Breast epithelium (tissue), 4 donors: Measurements from ENCODE around the gene TAAR2. TPM values are rescaled to one million over a fixed set of nuclear protein-coding genes. Genes with fewer than 3 reads are reported as not detected.

ENCODE experiments used
- DNase-seq, 2 donors: peaks; one replicate each; pipeline ENCODE4 v3.0.0-alpha.2; 2019; ENCODE audit warnings: low spot score in 2 of 2
- H3K27ac ChIP-seq, 2 donors: fragments of 200-600 bp; sonication (generic) in 1 of 2; one replicate each; pipeline ENCODE4 v1.5.1; 2016 to 2019; ENCODE audit warnings: mild to moderate bottlenecking in 1 of 2
- H3K27me3 ChIP-seq, 2 donors: fragments of 200-600 bp; sonication (generic) in 1 of 2; one replicate each; pipeline versions ENCODE4 v1.5.1 to v1.6.0; 2017 to 2019; ENCODE audit warnings: control low read depth in 1 of 2, mild to moderate bottlenecking in 1 of 2
- H3K36me3 ChIP-seq: fragments of 200-600 bp; one replicate; pipeline ENCODE4 v1.5.1; 2019
- H3K4me1 ChIP-seq, 2 donors: fragments of 200-600 bp; sonication (generic); one replicate each; pipeline ENCODE4 v1.5.1; 2016 to 2019; ENCODE audit warnings: control low read depth in 1 of 2
- H3K4me3 ChIP-seq, 3 donors: fragments of 200-600 bp; sonication (generic); 1 replicate in 2 of 3; 2 replicates in 1 of 3; pipeline ENCODE4 v1.5.1; 2016 to 2019; ENCODE audit warnings: mild to moderate bottlenecking in 3 of 3, moderate library complexity in 2 of 3
- H3K9me3 ChIP-seq, 2 donors: fragments of 200-600 bp; sonication (generic) in 1 of 2; one replicate each; pipeline ENCODE4 v1.5.1; 2016 to 2019; ENCODE audit warnings: control low read depth in 1 of 2
- POLR2A ChIP-seq: fragments of 450-650 bp; IDR thresholded peaks from one replicate; pipeline ENCODE4 v1.6.1; 2016; ENCODE audit warnings: antibody characterized with exemption, mild to moderate bottlenecking, moderate library complexity
- POLR2AphosphoS5 ChIP-seq, 3 donors: sonication (generic); formaldehyde crosslinking; IDR thresholded peaks; one replicate each; pipeline ENCODE4 v1.6.1; 2017; ENCODE audit warnings: antibody characterized with exemption in 3 of 3
- intact Hi-C: fragments of 100-400 bp; cut with DNase I; formaldehyde crosslinking; loops from one replicate; pipeline ENCODE4 v1.15.1; 2023; ENCODE audit warnings: low total_unique reads
- total RNA-seq, 3 donors: library from RNA; depleted of rRNA; stranded (reverse); fragments of >200 nt; gene quantifications; one replicate each; pipeline ENCODE4 v1.1.0, GENCODE V29; 2016
- TF ChIP-seq, protein P1 (sequence below), 3 donors: fragments of 450-650 bp; IDR thresholded peaks; one replicate each; pipeline ENCODE4 v1.5.1; 2016 to 2017; ENCODE audit warnings: antibody characterized with exemption in 3 of 3, mild to moderate bottlenecking in 3 of 3, moderate library complexity in 3 of 3

TAAR2 gene
- total RNA-seq, 3 donors from 2014 or later = not detected

DNA sequence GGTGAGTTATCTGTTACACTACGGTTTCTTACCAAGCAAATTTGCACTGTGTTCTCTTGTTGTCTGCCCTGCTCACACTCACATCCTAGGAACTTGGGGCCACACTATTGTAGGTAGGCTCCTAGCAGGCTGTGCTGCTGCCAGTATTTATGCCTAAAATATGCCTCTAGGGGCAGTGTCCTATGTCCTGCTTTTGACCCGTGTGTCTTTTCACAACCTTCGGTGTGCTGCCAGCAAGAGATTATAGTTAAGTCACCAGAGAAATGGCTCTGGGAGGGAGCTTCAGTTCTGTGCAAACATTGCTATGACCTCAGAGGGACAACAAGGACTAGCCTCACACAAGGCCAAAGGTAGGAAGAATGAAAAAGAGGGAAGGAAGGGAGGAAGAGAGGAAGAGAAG is 25.6 kb downstream of the TAAR2 start:
- no peaks in the 10 kb centered on the region for H3K9me3 ChIP-seq
- TF ChIP-seq, protein P1, sequence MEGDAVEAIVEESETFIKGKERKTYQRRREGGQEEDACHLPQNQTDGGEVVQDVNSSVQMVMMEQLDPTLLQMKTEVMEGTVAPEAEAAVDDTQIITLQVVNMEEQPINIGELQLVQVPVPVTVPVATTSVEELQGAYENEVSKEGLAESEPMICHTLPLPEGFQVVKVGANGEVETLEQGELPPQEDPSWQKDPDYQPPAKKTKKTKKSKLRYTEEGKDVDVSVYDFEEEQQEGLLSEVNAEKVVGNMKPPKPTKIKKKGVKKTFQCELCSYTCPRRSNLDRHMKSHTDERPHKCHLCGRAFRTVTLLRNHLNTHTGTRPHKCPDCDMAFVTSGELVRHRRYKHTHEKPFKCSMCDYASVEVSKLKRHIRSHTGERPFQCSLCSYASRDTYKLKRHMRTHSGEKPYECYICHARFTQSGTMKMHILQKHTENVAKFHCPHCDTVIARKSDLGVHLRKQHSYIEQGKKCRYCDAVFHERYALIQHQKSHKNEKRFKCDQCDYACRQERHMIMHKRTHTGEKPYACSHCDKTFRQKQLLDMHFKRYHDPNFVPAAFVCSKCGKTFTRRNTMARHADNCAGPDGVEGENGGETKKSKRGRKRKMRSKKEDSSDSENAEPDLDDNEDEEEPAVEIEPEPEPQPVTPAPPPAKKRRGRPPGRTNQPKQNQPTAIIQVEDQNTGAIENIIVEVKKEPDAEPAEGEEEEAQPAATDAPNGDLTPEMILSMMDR (IDR thresholded peaks at IDR 0.05) = no peak
- TF ChIP-seq POLR2AphosphoS5 (IDR thresholded peaks at IDR 0.05) (no peak), POLR2A (no peak)
- H3K27ac ChIP-seq = no peak overlapping the region
- intact Hi-C loops = no loop called here
- H3K27me3 ChIP-seq = no peaks in the 10 kb centered on the region
- H3K4me3 ChIP-seq = no peak overlapping the region
- no peaks in the 10 kb centered on the region for H3K36me3 ChIP-seq
- no peaks in the 10 kb centered on the region for H3K4me1 ChIP-seq
- DNase-seq = no peak

DNA sequence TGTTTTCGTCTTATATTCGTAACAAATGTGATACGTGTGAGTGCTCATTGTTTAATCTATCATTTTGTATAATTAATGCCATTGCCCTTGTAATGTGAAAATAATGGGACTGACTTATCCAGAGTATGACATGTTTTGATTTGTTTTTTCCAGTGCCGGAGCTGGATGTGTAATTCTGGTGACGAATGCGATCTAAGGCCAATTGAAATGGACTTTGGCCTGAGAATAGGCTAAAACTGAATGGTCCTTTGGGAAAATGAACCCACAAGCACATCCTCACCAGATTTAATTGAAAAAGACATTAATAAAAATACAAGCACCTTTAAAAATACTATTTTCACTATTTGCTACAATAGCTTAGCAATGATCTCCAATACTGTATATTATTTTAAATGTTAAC is 27.9 kb downstream of the TAAR2 start:
- no peak overlapping the region for H3K27ac ChIP-seq
- H3K36me3 ChIP-seq = no peaks in the 10 kb centered on the region
- H3K9me3 ChIP-seq = no peaks in the 10 kb centered on the region
- no peak for DNase-seq
- no peaks in the 10 kb centered on the region for H3K27me3 ChIP-seq
- H3K4me1 ChIP-seq = no peaks in the 10 kb centered on the region
- intact Hi-C loops = no loop called here
- TF ChIP-seq POLR2A (no peak), POLR2AphosphoS5 (IDR thresholded peaks at IDR 0.05) (no peak)
- TF ChIP-seq, protein P1 (IDR thresholded peaks at IDR 0.05) = no peak
- no peak overlapping the region for H3K4me3 ChIP-seq

DNA sequence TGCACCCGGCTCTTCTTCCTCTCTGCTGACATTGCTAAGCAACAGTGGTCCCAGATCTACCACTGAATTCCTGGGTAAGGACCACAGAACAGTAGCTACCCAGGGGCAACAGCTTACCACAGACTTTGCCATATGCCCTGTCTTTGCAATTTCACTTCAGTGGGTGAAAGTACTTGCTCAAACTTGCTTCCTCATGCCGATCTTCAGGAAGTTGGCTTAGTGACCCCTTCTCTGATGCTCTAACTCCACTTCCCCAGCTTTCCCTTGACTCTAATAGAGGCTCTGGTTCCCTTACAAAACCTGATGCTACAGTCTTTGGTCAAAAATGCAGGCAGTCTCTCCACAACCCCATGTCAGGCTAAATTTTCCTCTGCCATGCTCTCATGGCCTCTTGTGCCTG is 31.2 kb downstream of the TAAR2 start:
- Histone ChIP-seq H3K36me3 (no peaks in the 10 kb centered on the region), H3K9me3 (no peaks in the 10 kb centered on the region), H3K4me1 (no peaks in the 10 kb centered on the region), H3K27ac (no peak overlapping the region), H3K4me3 (no peak overlapping the region), H3K27me3 (no peaks in the 10 kb centered on the region)
- TF ChIP-seq, protein P1 (IDR thresholded peaks at IDR 0.05) = no peak
- TF ChIP-seq POLR2AphosphoS5 (IDR thresholded peaks at IDR 0.05) (no peak), POLR2A (no peak)
- no peak for DNase-seq
- intact Hi-C loops = no loop called here

DNA sequence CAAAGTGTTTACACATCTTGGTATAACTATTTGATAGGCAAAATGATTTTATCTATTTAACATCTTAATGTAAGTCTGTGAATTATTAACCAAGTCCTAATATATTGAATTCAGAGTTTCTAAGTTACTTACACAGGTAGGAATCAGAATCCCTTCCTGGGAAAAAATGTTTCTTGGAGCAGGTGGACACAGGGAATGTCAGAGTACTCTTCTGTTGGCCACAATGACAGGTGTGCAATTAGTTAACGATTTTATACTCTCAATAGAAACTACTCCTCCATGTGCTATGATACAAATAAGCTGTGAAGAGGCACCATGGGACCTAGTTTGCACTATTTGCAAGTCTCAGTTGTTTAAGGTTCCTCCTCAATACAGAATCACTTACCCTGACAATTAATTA is 33.7 kb downstream of the TAAR2 start:
- Histone ChIP-seq H3K36me3 (no peaks in the 10 kb centered on the region), H3K9me3 (no peaks in the 10 kb centered on the region), H3K4me3 (no peak overlapping the region), H3K4me1 (no peaks in the 10 kb centered on the region), H3K27ac (no peak overlapping the region), H3K27me3 (no peaks in the 10 kb centered on the region)
- DNase-seq = no peak
- TF ChIP-seq POLR2AphosphoS5 (IDR thresholded peaks at IDR 0.05) = no peak
- TF ChIP-seq POLR2A = no peak
- TF ChIP-seq, protein P1 (IDR thresholded peaks at IDR 0.05) = no peak
- intact Hi-C loops = no loop called here

DNA sequence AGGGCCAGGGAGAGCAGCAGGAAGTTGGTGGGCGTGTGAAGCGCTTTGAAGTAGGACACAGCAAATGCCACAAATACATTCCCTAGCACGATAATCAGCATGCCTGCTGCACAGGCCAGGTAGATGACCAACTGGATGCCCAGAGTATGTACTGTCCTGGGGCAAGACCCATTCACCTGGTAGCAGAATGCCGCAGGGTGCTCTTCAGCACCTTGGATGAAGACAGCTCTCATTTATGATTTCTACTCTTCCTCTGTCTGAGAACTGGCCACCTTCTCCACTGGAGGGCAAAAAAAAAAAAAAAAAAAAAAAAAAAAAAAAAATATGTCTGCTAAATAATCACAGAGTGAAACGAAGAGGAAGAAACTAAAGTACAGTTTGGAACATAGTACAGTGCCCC is 34.6 kb downstream of the TAAR2 start, which contains the start of gene TAAR5:
Gene TAAR5, minus strand, starts transcription at position 288 of the 400 bp plus-strand sequence. Its CDS starts 55 bp downstream, at position 233.
- H3K27ac ChIP-seq = no peak within 1 kb of the TSS
- no peak within 1 kb of the TSS for H3K4me3 ChIP-seq
- H3K4me1 ChIP-seq = no peaks in the 10 kb centered on the region
- DNase-seq = no peak
- intact Hi-C loops = no loop called here
- H3K36me3 ChIP-seq = no peaks in the 10 kb centered on the region
- no peak for TF ChIP-seq POLR2A
- TF ChIP-seq POLR2AphosphoS5 (IDR thresholded peaks at IDR 0.05) = no peak
- TF ChIP-seq, protein P1 (IDR thresholded peaks at IDR 0.05) = no peak
- H3K27me3 ChIP-seq = no peaks in the 10 kb centered on the region
- H3K9me3 ChIP-seq = no peaks in the 10 kb centered on the region
